NOMO-1 treated with DMSO at 0.1 percent for 48 hours (cell line): ENCODE measurements around the gene CA12.

Source experiments
- DNase-seq: peaks from one replicate; lab custom pipeline; 2025; ENCODE audit not compliant: unreplicated experiment; lab: John Stamatoyannopoulos, UW

The CA12 gene

GRCh38 chr15:63276342-63277037 lies 105.2 kb downstream of the CA12 start:
- DNase-seq: no peak

- no peak for DNase-seq
These were observed 107.2 kb downstream of the CA12 start for GRCh38 chr15:63274427-63274826.
